SKM-1 treated with dmso at 0.1 percent for 144 hours (cell line): Measurements from ENCODE around the gene ELF2.
"Not testable (repeated sequence)": the region's sequence is repeated elsewhere in the genome, so short reads cannot be mapped to it uniquely, and the experiment has no call there.

Experiments
- DNase-seq: peaks from one replicate; lab custom pipeline; 2025; ENCODE audit not compliant: unreplicated experiment; lab: John Stamatoyannopoulos, UW

ELF2 gene

DNA sequence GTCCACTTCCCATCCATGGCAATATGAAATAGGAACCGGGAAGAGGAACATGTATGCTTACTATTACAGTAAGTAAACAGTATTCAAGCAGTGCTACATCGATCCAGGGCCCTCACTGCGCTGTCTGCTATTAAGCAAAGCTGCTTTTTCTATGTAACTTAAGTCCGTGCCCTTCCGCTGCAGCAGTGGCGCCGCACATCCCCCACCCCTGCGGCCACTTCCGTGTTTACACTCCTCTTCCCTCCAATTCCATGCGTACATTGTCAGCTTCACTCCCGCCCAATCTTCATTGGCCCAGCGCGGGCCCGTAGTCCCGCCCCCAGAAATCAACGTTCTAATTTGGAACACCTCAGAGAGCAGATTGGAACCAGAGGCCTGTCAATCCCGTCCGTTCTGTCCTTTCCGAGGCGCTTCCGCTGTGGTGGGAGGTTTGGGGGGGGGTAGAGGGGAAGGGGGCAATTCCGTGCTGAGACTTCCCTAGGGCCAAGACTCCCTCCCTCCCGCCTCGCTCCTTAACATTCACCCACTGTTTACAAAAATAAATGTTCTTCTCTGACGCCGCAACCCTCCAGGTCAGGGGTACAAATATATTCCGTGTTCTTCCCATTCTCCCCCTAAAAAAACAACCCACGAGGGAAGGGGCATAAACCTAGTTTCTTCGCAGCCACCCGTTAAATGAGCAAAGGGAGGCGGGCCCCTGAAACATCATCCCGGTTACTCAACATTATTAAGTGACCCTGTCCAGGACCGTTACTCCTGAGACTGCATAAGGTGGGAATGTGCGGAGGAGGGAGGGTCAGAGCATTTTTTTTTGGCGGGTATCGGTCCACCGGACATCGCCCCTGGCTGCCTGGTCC, 94.0 kb downstream of the ELF2 start:
- DNase-seq: peak; percentile 98

- no peak for DNase-seq
Observed at GRCh38 chr4:139078926-139079325, 98.1 kb downstream of the ELF2 start.

GRCh38 chr4:139077567-139078355, 99.3 kb downstream of the ELF2 start:
- DNase-seq: no peak

DNA sequence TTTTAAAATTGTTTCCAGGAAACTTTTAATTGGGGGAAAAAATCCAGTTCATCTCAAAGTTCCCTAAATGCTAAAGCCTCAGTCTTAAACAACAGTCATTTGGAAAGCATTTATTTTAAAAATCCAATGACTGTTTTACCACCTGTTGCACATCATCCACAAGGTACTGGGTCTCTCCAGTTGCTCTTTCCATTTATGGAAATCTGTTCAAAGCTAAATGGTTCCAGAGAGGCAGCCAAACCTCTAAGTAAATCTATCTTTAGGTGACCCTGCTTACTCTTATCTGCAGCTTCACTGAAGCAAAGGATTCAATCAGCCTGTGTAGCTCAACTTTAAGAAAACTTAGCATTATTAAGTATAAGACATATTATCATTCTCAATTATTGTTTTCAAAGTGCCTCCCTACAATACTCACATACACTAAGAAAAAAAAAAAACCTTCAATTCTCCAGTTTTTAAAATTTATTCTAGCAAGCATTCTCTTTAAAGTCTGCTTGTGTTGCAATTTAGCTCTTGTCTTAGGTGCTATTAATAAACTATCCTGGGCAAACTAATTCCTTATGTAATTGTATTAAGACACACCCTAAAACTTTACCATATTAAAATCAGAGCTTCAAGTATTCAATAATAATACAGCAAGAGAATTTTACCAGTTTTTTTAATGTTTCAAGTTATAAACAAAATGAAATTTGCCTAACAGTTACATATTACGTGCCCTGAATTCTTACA, 100.8 kb downstream of the ELF2 start:
- no peak for DNase-seq

DNA sequence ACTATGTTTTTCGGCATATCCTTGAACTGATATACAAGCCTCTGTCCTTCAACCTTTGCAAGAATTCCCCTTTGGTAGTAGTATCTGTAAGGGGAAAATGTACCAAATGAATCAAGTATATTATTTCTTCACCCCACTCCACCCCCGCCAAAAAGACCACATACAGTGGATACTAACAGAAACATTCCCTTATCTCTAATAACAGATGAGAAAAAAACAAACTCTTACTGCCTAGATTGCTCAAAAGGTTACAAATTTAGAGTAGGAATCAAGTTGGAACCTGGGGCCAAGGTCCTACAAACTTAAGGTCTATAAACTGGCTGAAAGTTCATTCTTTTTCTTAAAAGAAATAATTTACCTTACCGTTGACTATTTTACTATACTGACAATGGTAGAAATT, 116.4 kb downstream of the ELF2 start:
- DNase-seq: no peak

- DNase-seq: not testable (repeated sequence)
Observed at GRCh38 chr4:139059026-139059425, 118.0 kb downstream of the ELF2 start.

DNA sequence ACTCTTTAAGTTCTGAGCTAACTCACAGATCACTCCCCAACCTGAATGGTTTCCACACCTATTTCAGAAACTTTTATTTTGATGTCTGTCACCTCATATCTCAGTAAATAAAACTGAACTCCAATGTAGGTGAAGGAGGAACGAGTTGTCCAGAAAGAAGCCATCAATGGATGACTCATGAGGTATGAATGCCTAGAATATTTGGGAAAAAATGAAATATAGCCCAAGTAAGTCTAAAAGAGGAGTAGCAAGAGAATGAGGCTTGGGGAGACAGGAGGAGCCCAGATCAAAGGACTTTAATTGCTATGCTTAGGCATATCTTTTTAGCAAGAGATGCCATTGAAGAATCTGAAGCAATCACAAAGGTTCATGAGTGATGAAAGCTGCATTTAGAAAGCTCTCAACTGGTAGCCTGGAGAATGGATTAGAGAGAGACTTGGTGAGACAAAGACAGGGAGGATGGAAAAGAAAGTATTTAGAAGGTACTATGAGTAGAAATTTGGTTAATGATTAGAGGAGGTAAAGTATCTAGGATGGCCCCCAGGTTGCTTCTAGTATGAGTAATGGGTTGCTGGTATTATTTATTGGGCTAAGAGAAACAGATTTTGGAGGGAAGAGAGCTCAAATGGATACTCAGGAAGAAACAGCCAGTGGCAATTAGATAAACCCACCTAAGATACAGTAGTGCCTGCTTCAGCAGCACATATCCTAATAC, 122.1 kb downstream of the ELF2 start:
- no peak for DNase-seq

DNA sequence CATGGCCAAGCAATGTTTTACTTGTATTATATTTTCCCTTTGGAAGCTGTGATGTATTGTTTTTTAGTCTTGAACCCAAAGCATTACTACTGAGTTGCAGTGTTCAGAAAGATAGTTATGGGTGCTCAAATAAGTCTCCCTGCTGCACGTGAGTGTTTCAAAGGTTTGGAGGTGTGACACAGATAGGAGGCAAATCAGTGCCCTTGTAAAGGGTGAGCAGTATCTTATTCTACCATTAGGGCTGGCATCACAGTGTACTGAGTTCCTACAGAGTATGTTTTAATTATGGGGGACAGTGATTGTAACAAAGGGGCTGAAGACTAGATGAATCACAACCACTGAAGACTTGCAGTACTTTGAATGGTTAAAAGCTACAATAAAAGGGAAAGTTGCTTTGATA, 123.1 kb downstream of the ELF2 start:
- DNase-seq: no peak

GRCh38 chr4:139050446-139050845, 126.6 kb downstream of the ELF2 start:
- DNase-seq: no peak

- DNase-seq: no peak
Observed at GRCh38 chr4:139048026-139048425, 129.0 kb downstream of the ELF2 start.

- DNase-seq: no peak
Observed at GRCh38 chr4:139044291-139044690, 132.7 kb downstream of the ELF2 start.

GRCh38 chr4:139042981-139043460, 134.0 kb downstream of the ELF2 start:
- no peak for DNase-seq

DNA sequence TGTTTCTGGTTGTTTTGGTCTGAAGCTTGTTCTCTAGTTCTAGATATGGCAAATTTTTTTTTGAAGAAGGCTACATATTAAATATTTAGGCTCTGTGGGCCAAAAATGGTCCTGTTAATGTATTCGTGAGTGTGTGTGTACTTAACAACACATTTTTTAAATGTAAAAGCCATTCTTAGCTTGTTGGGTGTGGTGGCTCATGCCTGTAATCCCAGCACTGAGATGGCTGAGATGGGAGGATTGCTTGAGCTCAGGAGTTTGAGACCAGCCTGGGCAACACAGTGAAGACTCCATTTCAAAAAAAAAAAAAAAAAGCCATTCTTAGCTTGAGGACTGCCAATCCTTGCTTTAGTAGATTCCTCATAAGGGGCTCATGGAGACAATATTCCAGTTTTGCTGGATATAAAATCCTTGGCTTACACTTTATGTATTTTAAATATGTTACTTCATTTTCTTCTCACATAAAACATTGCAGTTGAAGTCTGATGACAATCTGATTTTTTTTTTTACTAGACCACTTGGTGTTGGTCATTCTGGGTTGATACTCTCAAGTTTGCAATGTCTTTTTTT, 138.1 kb downstream of the ELF2 start:
- DNase-seq: no peak

DNA sequence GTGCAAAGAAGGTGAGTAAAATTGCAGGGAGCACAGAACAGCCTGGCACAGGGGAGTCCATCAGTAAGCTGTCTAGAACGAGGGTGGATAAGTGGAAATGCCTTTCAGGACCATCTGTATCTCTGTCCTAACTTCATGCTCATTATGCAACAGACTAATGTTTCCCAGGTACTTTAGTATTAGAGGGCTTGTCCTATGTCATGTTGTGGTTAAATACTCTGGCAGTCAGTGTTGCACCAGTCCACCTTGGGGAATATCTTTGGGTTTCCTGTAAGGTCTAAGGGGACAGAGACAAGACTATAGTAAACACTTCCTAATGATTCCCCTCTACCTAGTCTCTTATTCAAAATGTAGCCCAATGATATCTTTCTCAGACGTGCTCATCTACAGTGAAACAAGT, 140.1 kb downstream of the ELF2 start:
- DNase-seq: no peak

GRCh38 chr4:139035650-139036049, 141.4 kb downstream of the ELF2 start:
- no peak for DNase-seq

GRCh38 chr4:139030614-139031235, 146.3 kb downstream of the ELF2 start:
- DNase-seq: peak; percentile 48

- not testable (repeated sequence) for DNase-seq
Observed at GRCh38 chr4:139029866-139030363, 147.1 kb downstream of the ELF2 start.

- DNase-seq: no peak
Observed at GRCh38 chr4:139028191-139028661, 148.8 kb downstream of the ELF2 start.

DNA sequence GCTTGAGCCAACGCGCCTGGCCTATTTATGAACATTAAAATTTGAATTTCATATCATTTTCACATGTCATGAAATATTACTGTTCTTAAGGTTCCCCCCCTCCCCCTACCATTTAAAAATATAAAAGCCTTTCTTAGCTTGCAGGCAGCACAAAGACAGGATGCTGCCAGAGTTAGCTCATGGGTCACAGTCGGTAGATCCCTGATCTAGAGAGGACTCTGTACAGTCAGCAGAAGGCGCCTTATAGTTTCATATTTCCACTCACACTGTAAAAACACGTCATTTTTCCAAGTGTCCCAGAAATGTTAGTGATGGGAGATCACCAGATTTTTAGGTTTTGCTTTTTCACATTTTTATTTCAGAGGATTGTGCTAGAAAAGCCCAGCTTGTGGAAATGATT, 149.2 kb downstream of the ELF2 start:
- no peak for DNase-seq

DNA sequence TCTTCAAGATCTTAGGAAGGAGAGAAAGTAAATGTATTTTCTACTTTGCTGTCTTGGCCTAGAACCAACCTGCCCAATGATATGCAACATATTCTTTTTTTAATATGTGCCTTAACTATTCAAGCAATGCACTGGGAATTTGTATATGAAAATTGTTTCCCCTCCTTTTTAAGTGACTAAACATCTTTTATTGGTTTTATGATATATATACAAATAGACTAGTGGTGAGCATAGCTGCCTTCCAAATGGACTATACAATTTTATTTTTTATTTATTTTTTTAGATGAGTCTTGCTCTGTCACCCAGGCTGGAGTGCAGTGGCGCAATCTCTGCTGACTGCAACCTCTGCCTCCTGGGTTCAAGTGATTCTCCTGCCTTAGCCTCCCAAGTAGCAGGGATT, 151.2 kb downstream of the ELF2 start:
- DNase-seq: no peak
